SU-DHL-6 (cell line): Measurements from ENCODE around the gene GCN1.

ENCODE experiments used
- H2AFZ ChIP-seq: fragments of 200-600 bp; sonication (generic); 2 replicates; pipeline ENCODE4 v1.6.1; 2014; ENCODE audit warnings: low read depth, mild to moderate bottlenecking, moderate library complexity, mixed read lengths, antibody characterized with exemption, low read length; ENCODE audit not compliant: severe bottlenecking
- H3F3A ChIP-seq: fragments of 200-600 bp; shearing (Covaris generic); 2 replicates; pipeline ENCODE4 v1.6.0; 2016; ENCODE audit warnings: antibody characterized with exemption, mild to moderate bottlenecking; ENCODE audit not compliant: insufficient read depth
- H3K27ac ChIP-seq: fragments of 200-600 bp; sonication (generic); 2 replicates; pipeline ENCODE4 v1.5.1; 2016; ENCODE audit warnings: low read depth, mild to moderate bottlenecking, low read length, moderate library complexity, mixed read lengths
- H3K27me3 ChIP-seq: fragments of 200-600 bp; sonication (generic), shearing (Covaris generic); 2 replicates; pipeline ENCODE4 v1.6.0; 2014; ENCODE audit warnings: mild to moderate bottlenecking, low read length
- H3K36me3 ChIP-seq: fragments of 200-600 bp; sonication (generic); 2 replicates; pipeline ENCODE4 v1.6.1; 2014; ENCODE audit warnings: mild to moderate bottlenecking, low read length, mixed read lengths
- H3K4me2 ChIP-seq: fragments of 300-600, 200-600 bp; shearing (Covaris generic), sonication (generic); 2 replicates; pipeline ENCODE4 v1.6.0; 2014; ENCODE audit warnings: low read length, low read depth, mild to moderate bottlenecking; ENCODE audit not compliant: poor library complexity, severe bottlenecking
- H3K4me3 ChIP-seq: fragments of 200-600 bp; sonication (generic); 2 replicates; pipeline ENCODE4 v1.5.1; 2014; ENCODE audit warnings: antibody characterized with exemption, low read length, mild to moderate bottlenecking, mixed read lengths; ENCODE audit not compliant: insufficient read depth, poor library complexity, severe bottlenecking
- H3K79me2 ChIP-seq: fragments of 200-600 bp; sonication (generic); 2 replicates; pipeline ENCODE4 v1.6.1; 2014; ENCODE audit warnings: mild to moderate bottlenecking, low read length, moderate library complexity; ENCODE audit not compliant: insufficient read depth
- H3K9ac ChIP-seq: fragments of 200-600 bp; sonication (generic); 2 replicates; pipeline ENCODE4 v1.7.0; 2014; ENCODE audit warnings: mild to moderate bottlenecking, low read length
- H3K9me2 ChIP-seq: fragments of 200-600 bp; sonication (generic); replicated peaks from 2 replicates; pipeline ENCODE4 v1.6.1; 2014; ENCODE audit warnings: low read length; ENCODE audit not compliant: insufficient read depth
- H3K9me3 ChIP-seq: fragments of 200-600 bp; sonication (generic); 2 replicates; pipeline ENCODE4 v1.6.1; 2014; ENCODE audit warnings: low read length, mixed read lengths; ENCODE audit not compliant: insufficient read depth
- H4K20me1 ChIP-seq: fragments of 200-600 bp; sonication (generic); 2 replicates; pipeline ENCODE4 v1.6.1; 2014; ENCODE audit warnings: low read depth, mild to moderate bottlenecking, antibody characterized with exemption, low read length, moderate library complexity, mixed read lengths
- CTCF ChIP-seq: fragments of 200-600 bp; sonication (generic); IDR thresholded peaks from one replicate; pipeline ENCODE4 v1.5.1; 2017; ENCODE audit warnings: antibody characterized with exemption, mild to moderate bottlenecking, low read length, moderate library complexity; ENCODE audit not compliant: insufficient read depth, poor library complexity, severe bottlenecking
- EZH2phosphoT487 ChIP-seq: fragments of 200-600 bp; sonication (generic), shearing (Covaris generic); conservative IDR thresholded peaks from 2 replicates; pipeline ENCODE4 v1.6.1; 2018; ENCODE audit warnings: mild to moderate bottlenecking, antibody characterized with exemption, low read length, moderate library complexity, mixed read lengths

The GCN1 gene

GRCh38 chr12:120093336-120093591, 101.3 kb downstream of the GCN1 start:
- Histone ChIP-seq H3K9me2 (no peaks in the 10 kb centered on the region), H3K9me3 (no peaks in the 10 kb centered on the region), H3F3A (no peaks in the 10 kb centered on the region), H3K4me3 (no peak overlapping the region), H3K36me3 (no peaks in the 10 kb centered on the region), H3K9ac (no peak overlapping the region), H3K27me3 (no peaks in the 10 kb centered on the region), H3K4me2 (no peak overlapping the region), H2AFZ (no peak overlapping the region), H3K79me2 (no peaks in the 10 kb centered on the region), H3K27ac (no peak overlapping the region), H4K20me1 (no peaks in the 10 kb centered on the region)
- TF ChIP-seq EZH2phosphoT487 (no peak), CTCF (no peak)

- Histone ChIP-seq H3K9me3 (no peaks in the 10 kb centered on the region), H3K27ac (no peak overlapping the region), H3K27me3 (no peaks in the 10 kb centered on the region), H4K20me1 (no peaks in the 10 kb centered on the region), H3K9me2 (no peaks in the 10 kb centered on the region), H3K4me2 (no peak overlapping the region), H3K4me3 (no peak overlapping the region), H3K79me2 (no peaks in the 10 kb centered on the region), H2AFZ (no peak overlapping the region), H3K9ac (no peak overlapping the region), H3K36me3 (no peaks in the 10 kb centered on the region), H3F3A (peaks cover 4% of the 10 kb centered on the region)
- TF ChIP-seq EZH2phosphoT487 (no peak), CTCF (no peak)
These were observed 101.8 kb downstream of the GCN1 start for GRCh38 chr12:120092551-120093335.

GRCh38 chr12:120091371-120092090, 103.0 kb downstream of the GCN1 start:
- TF ChIP-seq EZH2phosphoT487, result no peak
- TF ChIP-seq CTCF, result no peak
- H3K4me2 ChIP-seq, result no peak overlapping the region
- H3K27ac ChIP-seq, result no peak overlapping the region
- no peaks in the 10 kb centered on the region for H3K27me3 ChIP-seq
- H3K79me2 ChIP-seq, result no peaks in the 10 kb centered on the region
- no peak overlapping the region for H3K9ac ChIP-seq
- no peaks in the 10 kb centered on the region for H3K9me3 ChIP-seq
- no peak overlapping the region for H2AFZ ChIP-seq
- no peaks in the 10 kb centered on the region for H4K20me1 ChIP-seq
- H3K9me2 ChIP-seq, result no peaks in the 10 kb centered on the region
- no peak overlapping the region for H3K4me3 ChIP-seq
- peaks cover 10% of the 10 kb centered on the region for H3F3A ChIP-seq
- H3K36me3 ChIP-seq, result no peaks in the 10 kb centered on the region
